Testis (tissue), 5 donors: Measurements from ENCODE around the gene NAPSA. TPM values are rescaled to one million over a fixed set of nuclear protein-coding genes. Genes with fewer than 3 reads are reported as not detected.

ENCODE experiments used
- DNase-seq: peaks from one replicate; pipeline ENCODE4 v3.0.0-alpha.2; 2019
- H3K27ac ChIP-seq, 2 donors: fragments of 200-600 bp; sonication (generic); one replicate each; pipeline ENCODE4 v1.5.1; 2019
- H3K27me3 ChIP-seq: fragments of 200-600 bp; sonication (generic); one replicate; pipeline ENCODE4 v1.5.1; 2019
- H3K36me3 ChIP-seq: fragments of 200-600 bp; sonication (generic); one replicate; pipeline ENCODE4 v1.5.1; 2017; ENCODE audit warnings: low read depth; ENCODE audit errors: missing control alignments
- H3K4me1 ChIP-seq: fragments of 200-600 bp; sonication (generic); one replicate; pipeline ENCODE4 v1.5.1; 2019
- H3K4me3 ChIP-seq, 2 donors: fragments of 200-600 bp; sonication (generic); one replicate each; pipeline ENCODE4 v1.5.1; 2017 to 2019
- H3K9me3 ChIP-seq: fragments of 200-600 bp; sonication (generic); one replicate; pipeline ENCODE4 v1.5.1; 2017
- CTCF ChIP-seq, 3 experiments: fragments of 450-650 bp in 2 of 3; fragments of 200-600 bp in 1 of 3; sonication (generic) in 1 of 3; IDR thresholded peaks; one replicate each; pipeline ENCODE4 v1.5.1; 2016 to 2019; ENCODE audit warnings: antibody characterized with exemption in 3 of 3, mild to moderate bottlenecking in 2 of 3, moderate library complexity in 1 of 3
- POLR2A ChIP-seq: fragments of 450-650 bp; IDR thresholded peaks from one replicate; pipeline ENCODE4 v1.6.1; 2017; ENCODE audit warnings: antibody characterized with exemption, mild to moderate bottlenecking, moderate library complexity
- whole genome bisulfite sequencing, 2 donors: methylation state at CpG; one replicate each; pipeline ENCODE4 v1.1.5; 2018; 5-methylcytosine and 5-hydroxymethylcytosine counted together
- intact Hi-C: fragments of 100-400 bp; cut with DNase I; formaldehyde crosslinking; loops from one replicate; pipeline ENCODE4 v1.15.1; 2023; ENCODE audit warnings: low total_unique reads
- long read RNA-seq, 2 donors: transcript quantifications; one replicate each; lab custom pipeline, GENCODE V29; 2026
- polyA plus RNA-seq: library from polyadenylated mRNA; stranded (reverse); fragments of 350-450 nt; fragmentation: Illumina TruSeq; extraction: RNeasy Lipid Tissue Mini Kit (QIAGEN cat#74804); gene quantifications from one replicate; pipeline ENCODE4 v1.2.3, GENCODE V29; 2014; ENCODE audit warnings: low read depth, low replicate concordance; ENCODE audit not compliant: insufficient read depth
- total RNA-seq, 2 donors: library from RNA; depleted of rRNA; stranded (reverse); fragments of >200 nt; gene quantifications; one replicate each; pipeline ENCODE4 v1.2.3, GENCODE V29; 2016

NAPSA gene
- total RNA-seq: 1 to 10 TPM; 1.3 to 2.0 TPM
- 11.5 TPM for polyA plus RNA-seq
- long read RNA-seq, donor 1, partial matches to known transcripts: 0 of 1 reads
- long read RNA-seq, donor 1, other reads (novel, unspliced or antisense): 0 of 1 reads
- long read RNA-seq, donor 2, partial matches to known transcripts: 0 of 1 reads
- long read RNA-seq, donor 2, other reads (novel, unspliced or antisense): 0 of 1 reads

- WGBS, 2 donors: 87 to 90% methylated on average over 11 of the region's 11 CpGs
- H3K27ac ChIP-seq: no peak within 1 kb of the TSS
- intact Hi-C loops: loop anchor here (5.0 to 10.0 kb wide), 3 partner anchors 49 to 429 kb away; partner anchors contain the start of genes ACP4 and SPIB
Observed at GRCh38 chr19:50365434-50366306, at the start of gene NAPSA. TSS of gene NAPSA (minus strand) at chr19:50365639. CDS start at chr19:50365621, 18 bp downstream.

GRCh38 chr19:50413531-50413930 lies 48.1 kb upstream of the NAPSA start:
- TF ChIP-seq POLR2A: no peak
- TF ChIP-seq CTCF (IDR thresholded peaks at IDR 0.05): no peak

More at GRCh38 chr19:50365434-50366306, at the start of gene NAPSA:
- H3K9me3 ChIP-seq: no peaks in the 10 kb centered on the region
- H3K4me3 ChIP-seq: no peak within 1 kb of the TSS
- H3K27me3 ChIP-seq: no peaks in the 10 kb centered on the region
- TF ChIP-seq POLR2A (no peak), CTCF (IDR thresholded peaks at IDR 0.05) (no peak)
- no peaks in the 10 kb centered on the region for H3K4me1 ChIP-seq
- no peaks in the 10 kb centered on the region for H3K36me3 ChIP-seq
- DNase-seq: no peak

GRCh38 chr19:50413096-50413495 lies 47.7 kb upstream of the NAPSA start:
- Histone ChIP-seq H3K36me3 (no peaks in the 10 kb centered on the region), H3K4me3 (no peak overlapping the region), H3K9me3 (no peaks in the 10 kb centered on the region), H3K27ac (no peak overlapping the region), H3K4me1 (no peaks in the 10 kb centered on the region), H3K27me3 (no peaks in the 10 kb centered on the region)
- no peak for DNase-seq
- no peak for TF ChIP-seq POLR2A
- TF ChIP-seq CTCF (IDR thresholded peaks at IDR 0.05): no peak
- intact Hi-C loops: loop anchor here (10.0 kb wide), 1 partner anchor 48 kb away; the partner anchor contains the start of gene NAPSA
- WGBS, 2 donors: 97% methylated on average over 13 of the region's 13 CpGs; no CpG with 5 or more reads in 1 of the 2 donors

More at GRCh38 chr19:50413531-50413930, 48.1 kb upstream of the NAPSA start:
- H3K9me3 ChIP-seq: no peaks in the 10 kb centered on the region
- H3K27me3 ChIP-seq: no peaks in the 10 kb centered on the region
- H3K36me3 ChIP-seq: no peaks in the 10 kb centered on the region
- DNase-seq: no peak
- no peak overlapping the region for H3K27ac ChIP-seq
- no peak overlapping the region for H3K4me3 ChIP-seq
- peaks cover 4% of the 10 kb centered on the region for H3K4me1 ChIP-seq
- 96 to 97% methylated on average over 11 to 21 of the region's 21 CpGs for WGBS, 2 donors
- intact Hi-C loops: loop anchor here (10.0 kb wide), 1 partner anchor 49 kb away; the partner anchor contains the start of gene NAPSA

GRCh38 chr19:50412419-50412818 lies 47.0 kb upstream of the NAPSA start:
- Histone ChIP-seq H3K4me3 (no peak overlapping the region), H3K27ac (no peak overlapping the region), H3K27me3 (no peaks in the 10 kb centered on the region), H3K4me1 (no peaks in the 10 kb centered on the region), H3K36me3 (no peaks in the 10 kb centered on the region), H3K9me3 (no peaks in the 10 kb centered on the region)
- no peak for DNase-seq
- no peak for TF ChIP-seq CTCF (IDR thresholded peaks at IDR 0.05)
- TF ChIP-seq POLR2A: no peak
- WGBS, 2 donors: 95% methylated on average over 2 of the region's 2 CpGs
- intact Hi-C loops: loop anchor here (10.0 kb wide), 1 partner anchor 48 kb away; the partner anchor contains the start of gene NAPSA
